Measurements from ENCODE around the gene HIGD1C.

HIGD1C gene

DNA sequence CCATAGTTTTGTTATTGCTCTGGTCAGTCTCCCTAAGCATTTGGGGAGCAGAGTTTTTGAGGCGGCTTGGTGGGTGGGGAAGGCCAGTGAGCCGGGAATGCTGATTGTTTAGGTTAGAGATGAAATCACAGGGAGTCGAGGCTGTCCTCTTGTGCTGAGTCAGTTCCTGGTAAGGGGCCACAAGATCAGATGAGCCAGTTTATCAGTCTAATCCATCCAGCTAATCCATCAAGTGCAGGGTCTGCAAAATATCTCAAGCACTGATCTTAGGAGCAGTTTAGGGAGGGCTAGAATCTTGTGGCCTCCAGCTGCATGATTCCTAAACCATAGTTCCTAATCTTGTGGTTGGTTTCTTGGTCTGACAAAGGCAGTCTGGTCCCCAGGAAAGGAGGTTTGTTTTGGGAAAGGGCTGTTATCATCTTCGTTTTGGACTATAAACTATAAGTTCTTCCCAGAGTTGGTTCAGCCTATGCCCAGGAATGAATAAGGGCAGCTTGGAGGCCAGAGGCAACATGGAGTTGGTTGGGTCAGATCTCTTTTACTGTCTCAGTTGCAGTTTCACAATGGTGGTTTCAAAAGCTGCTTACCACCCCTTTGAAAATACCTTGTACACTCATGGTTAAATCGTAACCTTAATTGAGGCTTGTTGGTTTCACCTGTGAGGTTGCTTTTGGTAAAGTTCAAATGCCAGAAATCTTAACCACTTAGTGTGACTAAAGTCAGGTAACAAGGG is 33.6 kb upstream of the HIGD1C start:
- Histone ChIP-seq H3K27ac (ENCODE audit: extremely low read depth, low read depth, low read length) (no peak overlapping the region), H3K4me1 (ENCODE audit: control insufficient read depth, insufficient read depth, low read length) (peaks cover 4% of the 10 kb centered on the region), H3K36me3 (ENCODE audit: control insufficient read depth in 2 of 2, insufficient read depth in 1 of 2, low read length in 2 of 2) (no peaks in the 10 kb centered on the region), H3K4me3 (ENCODE audit: low read depth, low read length) (no peak overlapping the region), H3K9me3 (ENCODE audit: control insufficient read depth, insufficient read depth, low read depth, low read length) (no peaks in the 10 kb centered on the region)
- ChIA-PET CTCF (interaction anchor here (0.5 to 0.6 kb wide), 2 partner anchors 402 to 687 kb away, joined by 4 to 5 read pairs; no protein-coding TSS in a partner anchor), POLR2A (no interaction called here)
- no peak for TF ChIP-seq ZNF747 (tag by site-specific recombination; IDR thresholded peaks at IDR 0.05)

DNA sequence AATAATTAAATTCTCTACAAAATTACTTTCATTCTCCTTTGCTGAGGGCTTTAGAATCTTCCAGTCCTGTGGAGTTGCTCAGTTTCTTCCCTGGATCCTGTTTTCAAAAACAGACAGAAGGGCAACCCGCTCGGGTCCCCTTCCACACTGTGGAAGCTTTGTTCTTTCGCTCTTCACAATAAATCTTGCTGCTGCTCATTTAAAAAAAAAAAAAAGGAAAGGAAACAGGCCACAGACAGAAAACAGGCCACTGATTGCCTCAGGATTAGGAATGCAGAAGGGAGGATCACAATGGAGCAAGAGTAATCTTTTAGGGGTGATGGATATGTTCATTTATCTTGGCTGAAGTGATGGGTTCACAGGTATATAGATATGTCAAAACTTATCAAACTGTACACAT is 29.5 kb upstream of the HIGD1C start:
- ChIA-PET CTCF (interaction anchor here (0.7 kb wide), 1 partner anchor 98 kb away, joined by 3 read pairs; no protein-coding TSS in a partner anchor), POLR2A (no interaction called here)
- Histone ChIP-seq H3K9me3 (ENCODE audit: control insufficient read depth, insufficient read depth, low read depth, low read length) (no peaks in the 10 kb centered on the region), H3K4me3 (ENCODE audit: low read depth, low read length) (no peak overlapping the region), H3K36me3 (ENCODE audit: control insufficient read depth in 2 of 2, insufficient read depth in 1 of 2, low read length in 2 of 2) (no peaks in the 10 kb centered on the region), H3K4me1 (ENCODE audit: control insufficient read depth, insufficient read depth, low read length) (peaks cover 4% of the 10 kb centered on the region), H3K27ac (ENCODE audit: extremely low read depth, low read depth, low read length) (no peak overlapping the region)
- peak; percentile 53 for TF ChIP-seq ZBTB17 (tag by site-specific recombination; IDR thresholded peaks at IDR 0.05)
- TF ChIP-seq, protein P1, sequence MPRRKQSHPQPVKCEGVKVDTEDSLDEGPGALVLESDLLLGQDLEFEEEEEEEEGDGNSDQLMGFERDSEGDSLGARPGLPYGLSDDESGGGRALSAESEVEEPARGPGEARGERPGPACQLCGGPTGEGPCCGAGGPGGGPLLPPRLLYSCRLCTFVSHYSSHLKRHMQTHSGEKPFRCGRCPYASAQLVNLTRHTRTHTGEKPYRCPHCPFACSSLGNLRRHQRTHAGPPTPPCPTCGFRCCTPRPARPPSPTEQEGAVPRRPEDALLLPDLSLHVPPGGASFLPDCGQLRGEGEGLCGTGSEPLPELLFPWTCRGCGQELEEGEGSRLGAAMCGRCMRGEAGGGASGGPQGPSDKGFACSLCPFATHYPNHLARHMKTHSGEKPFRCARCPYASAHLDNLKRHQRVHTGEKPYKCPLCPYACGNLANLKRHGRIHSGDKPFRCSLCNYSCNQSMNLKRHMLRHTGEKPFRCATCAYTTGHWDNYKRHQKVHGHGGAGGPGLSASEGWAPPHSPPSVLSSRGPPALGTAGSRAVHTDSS (tag by site-specific recombination; IDR thresholded peaks at IDR 0.05), result no peak

DNA sequence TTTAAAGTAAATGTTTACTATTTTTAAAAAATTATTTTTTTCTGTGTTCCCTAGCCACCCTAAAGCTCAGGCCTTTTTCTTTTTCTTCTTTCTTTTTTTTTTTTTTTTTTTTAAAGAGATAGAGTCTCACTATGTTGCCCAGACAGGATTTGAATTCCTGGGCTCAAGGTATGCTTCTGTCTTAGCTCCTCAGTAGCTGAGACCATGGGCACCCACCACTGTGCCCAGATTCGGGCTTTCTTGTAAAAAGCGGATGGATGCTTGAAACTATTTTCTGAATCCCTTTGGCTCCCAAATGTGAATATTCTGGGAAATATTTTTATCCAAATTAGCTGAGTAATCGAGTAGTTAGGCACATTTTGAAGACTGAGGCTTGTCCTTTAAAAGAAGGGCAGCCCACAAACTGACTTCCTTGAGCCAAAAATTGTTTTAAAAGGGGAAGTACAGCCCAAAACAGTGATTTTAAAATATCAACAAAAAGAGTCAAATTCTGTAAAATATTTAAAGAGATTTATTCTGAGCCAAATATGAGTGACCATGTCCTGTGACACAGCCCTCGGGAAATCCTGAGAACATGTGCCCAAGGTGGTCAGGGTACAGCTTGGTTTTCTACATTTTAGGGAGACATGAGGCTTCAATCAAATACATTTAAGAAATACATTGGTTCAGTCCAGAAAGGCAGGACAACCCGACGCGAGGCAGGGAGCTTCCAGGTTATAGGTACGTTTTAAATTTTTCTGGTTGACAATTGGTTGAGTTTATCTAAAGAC is 28.8 kb upstream of the HIGD1C start:
- POLR2A ChIA-PET, result interaction anchor here (0.7 kb wide), 1 partner anchor 160 kb away, joined by 3 read pairs; the partner anchor contains the start of gene ATF1
- TF ChIP-seq, protein P2, sequence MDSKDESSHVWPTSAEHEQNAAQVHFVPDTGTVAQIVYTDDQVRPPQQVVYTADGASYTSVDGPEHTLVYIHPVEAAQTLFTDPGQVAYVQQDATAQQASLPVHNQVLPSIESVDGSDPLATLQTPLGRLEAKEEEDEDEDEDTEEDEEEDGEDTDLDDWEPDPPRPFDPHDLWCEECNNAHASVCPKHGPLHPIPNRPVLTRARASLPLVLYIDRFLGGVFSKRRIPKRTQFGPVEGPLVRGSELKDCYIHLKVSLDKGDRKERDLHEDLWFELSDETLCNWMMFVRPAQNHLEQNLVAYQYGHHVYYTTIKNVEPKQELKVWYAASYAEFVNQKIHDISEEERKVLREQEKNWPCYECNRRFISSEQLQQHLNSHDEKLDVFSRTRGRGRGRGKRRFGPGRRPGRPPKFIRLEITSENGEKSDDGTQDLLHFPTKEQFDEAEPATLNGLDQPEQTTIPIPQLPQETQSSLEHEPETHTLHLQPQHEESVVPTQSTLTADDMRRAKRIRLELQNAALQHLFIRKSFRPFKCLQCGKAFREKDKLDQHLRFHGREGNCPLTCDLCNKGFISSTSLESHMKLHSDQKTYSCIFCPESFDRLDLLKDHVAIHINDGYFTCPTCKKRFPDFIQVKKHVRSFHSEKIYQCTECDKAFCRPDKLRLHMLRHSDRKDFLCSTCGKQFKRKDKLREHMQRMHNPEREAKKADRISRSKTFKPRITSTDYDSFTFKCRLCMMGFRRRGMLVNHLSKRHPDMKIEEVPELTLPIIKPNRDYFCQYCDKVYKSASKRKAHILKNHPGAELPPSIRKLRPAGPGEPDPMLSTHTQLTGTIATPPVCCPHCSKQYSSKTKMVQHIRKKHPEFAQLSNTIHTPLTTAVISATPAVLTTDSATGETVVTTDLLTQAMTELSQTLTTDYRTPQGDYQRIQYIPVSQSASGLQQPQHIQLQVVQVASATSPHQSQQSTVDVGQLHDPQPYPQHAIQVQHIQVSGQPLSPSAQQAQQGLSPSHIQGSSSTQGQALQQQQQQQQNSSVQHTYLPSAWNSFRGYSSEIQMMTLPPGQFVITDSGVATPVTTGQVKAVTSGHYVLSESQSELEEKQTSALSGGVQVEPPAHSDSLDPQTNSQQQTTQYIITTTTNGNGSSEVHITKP (tag by site-specific recombination; IDR thresholded peaks at IDR 0.05), result peak; percentile 66
- peak; percentile 74 for TF ChIP-seq ZBTB8A (tag by site-specific recombination; IDR thresholded peaks at IDR 0.05)
- no peak for TF ChIP-seq TCF7L2 (IDR thresholded peaks at IDR 0.05; ENCODE audit: borderline replicate concordance, low read depth, low read length)
- no peak for TF ChIP-seq ZNF664 (tag by site-specific recombination; IDR thresholded peaks at IDR 0.05)
- TF ChIP-seq ZNF335 (tag by site-specific recombination; conservative IDR thresholded peaks at IDR 0.05), result peak; percentile 30
- H3K27ac ChIP-seq (ENCODE audit: extremely low read depth, low read depth, low read length), result peak overlapping the region; percentile 84

DNA sequence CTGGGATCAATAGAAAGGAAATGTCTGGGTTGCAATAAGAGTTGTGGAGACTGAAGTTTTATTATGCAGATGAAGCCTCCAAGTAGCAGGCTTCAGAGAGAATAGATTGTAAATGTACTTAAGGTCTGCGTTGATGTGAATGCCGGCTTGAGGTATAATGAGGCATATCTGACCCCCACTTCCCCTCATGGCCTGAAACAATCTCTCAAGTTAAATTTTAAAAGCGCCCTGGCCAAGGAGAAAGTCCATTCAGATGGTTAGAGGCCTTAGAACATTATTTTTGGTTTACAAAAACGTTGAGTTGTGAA is 28.3 kb upstream of the HIGD1C start:
- ChIA-PET POLR2A (interaction anchor here (0.7 kb wide), 1 partner anchor 160 kb away, joined by 3 read pairs; the partner anchor contains the start of gene ATF1), CTCF (no interaction called here)
- TF ChIP-seq REPIN1 (tag by site-specific recombination; IDR thresholded peaks at IDR 0.05; ENCODE audit: low read depth) (no peak), SP7 (tag by site-specific recombination; IDR thresholded peaks at IDR 0.05) (no peak)
- TF ChIP-seq, protein P3, sequence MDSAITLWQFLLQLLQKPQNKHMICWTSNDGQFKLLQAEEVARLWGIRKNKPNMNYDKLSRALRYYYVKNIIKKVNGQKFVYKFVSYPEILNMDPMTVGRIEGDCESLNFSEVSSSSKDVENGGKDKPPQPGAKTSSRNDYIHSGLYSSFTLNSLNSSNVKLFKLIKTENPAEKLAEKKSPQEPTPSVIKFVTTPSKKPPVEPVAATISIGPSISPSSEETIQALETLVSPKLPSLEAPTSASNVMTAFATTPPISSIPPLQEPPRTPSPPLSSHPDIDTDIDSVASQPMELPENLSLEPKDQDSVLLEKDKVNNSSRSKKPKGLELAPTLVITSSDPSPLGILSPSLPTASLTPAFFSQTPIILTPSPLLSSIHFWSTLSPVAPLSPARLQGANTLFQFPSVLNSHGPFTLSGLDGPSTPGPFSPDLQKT (IDR thresholded peaks at IDR 0.05; ENCODE audit: borderline replicate concordance, low read depth, low read length), result no peak
- H3K36me3 ChIP-seq (ENCODE audit: control insufficient read depth in 2 of 2, insufficient read depth in 1 of 2, low read length in 2 of 2), result no peaks in the 10 kb centered on the region; a peak in 1 of 3 replicates
- peaks cover 4% of the 10 kb centered on the region for H3K4me1 ChIP-seq (ENCODE audit: control insufficient read depth, insufficient read depth, low read length)
- H3K9me3 ChIP-seq (ENCODE audit: control insufficient read depth, insufficient read depth, low read depth, low read length), result no peaks in the 10 kb centered on the region
- H3K27ac ChIP-seq (ENCODE audit: extremely low read depth, low read depth, low read length), result peak overlapping the region; percentile 84
- H3K4me3 ChIP-seq (ENCODE audit: low read depth, low read length), result peak overlapping the region; percentile 16

More for the DNA sequence above, 28.8 kb upstream of the HIGD1C start:
- Histone ChIP-seq H3K36me3 (ENCODE audit: control insufficient read depth in 2 of 2, insufficient read depth in 1 of 2, low read length in 2 of 2) (no peaks in the 10 kb centered on the region), H3K4me1 (ENCODE audit: control insufficient read depth, insufficient read depth, low read length) (peaks cover 4% of the 10 kb centered on the region), H3K4me3 (ENCODE audit: low read depth, low read length) (no peak overlapping the region), H3K9me3 (ENCODE audit: control insufficient read depth, insufficient read depth, low read depth, low read length) (no peaks in the 10 kb centered on the region)
- CTCF ChIA-PET, result interaction anchor here (0.7 kb wide), 1 partner anchor 98 kb away, joined by 3 read pairs; no protein-coding TSS in a partner anchor
